K562 (cell line): Measurements from ENCODE around the gene AMDHD2. TPM values are rescaled to one million over a fixed set of nuclear protein-coding genes. Genes with fewer than 3 reads are reported as not detected.

Source experiments
- BCOR ChIP-seq: fragments of 450-650 bp; IDR thresholded peaks from 2 replicates; pipeline ENCODE4 v1.6.1; 2016
- DMBX1 ChIP-seq: fragments of 250-450 bp; sonication (Bioruptor Pico); IDR thresholded peaks from 2 replicates; pipeline ENCODE4 v1.8.0; 2022; ENCODE audit warnings: inconsistent platforms, mild to moderate bottlenecking, moderate library complexity, borderline replicate concordance
- GABPA ChIP-seq: fragments of 200-800 bp; sonication (Bioruptor generic); conservative IDR thresholded peaks from 2 replicates; pipeline ENCODE4 v1.6.1; 2016; ENCODE audit warnings: low read depth, missing genetic modification characterization, missing compliant biosample characterization
- NKRF ChIP-seq: fragments of 450-650 bp; IDR thresholded peaks from 2 replicates; pipeline ENCODE4 v1.6.1; 2016; ENCODE audit warnings: borderline replicate concordance
- NR4A1 ChIP-seq, 2 experiments: fragments of 250-450 bp in 1 of 2; fragments of 450-650 bp in 1 of 2; sonication (Bioruptor Pico) in 1 of 2; IDR thresholded peaks; 2 replicates each; pipeline versions ENCODE4 v1.4.0 to v1.6.1; 2016 to 2020; ENCODE audit warnings: mild to moderate bottlenecking in 2 of 2, missing compliant biosample characterization in 1 of 2, missing genetic modification characterization in 1 of 2, moderate library complexity in 1 of 2
- ZFP36 ChIP-seq: fragments of 150-350 bp; IDR thresholded peaks from 2 replicates; pipeline ENCODE4 v1.6.1; 2018; ENCODE audit warnings: low read length, low read depth; ENCODE audit not compliant: partially characterized antibody
- polyA plus RNA-seq, 8 experiments: library from polyadenylated mRNA; depleted of rRNA in 4 of 8; stranded (reverse) in 5 of 8; unstranded in 3 of 8; fragments of >200 nt; fragmentation: Nextera tagmentation in 2 of 8; fragmentation: Illumina TruSeq in 1 of 8; extraction: Ambion mirVana in 2 of 8; extraction: Trizol in 1 of 8; gene quantifications; 2 replicates each; pipeline versions ENCODE4 v1.2.1 to v1.2.3, GENCODE V29; 2011 to 2014; ENCODE audit warnings: inconsistent platforms in 1 of 8, missing spikeins in 1 of 8
- total RNA-seq, 7 experiments: library from RNA; depleted of rRNA in 6 of 7; stranded (reverse); fragments of >200 nt in 6 of 7; fragmentation: Illumina TruSeq in 2 of 7; extraction: Trizol in 2 of 7; gene quantifications; 2 replicates each; pipeline versions ENCODE4 v1.2.1 to v1.2.3, GENCODE V29; 2011 to 2021; ENCODE audit warnings: low replicate concordance in 1 of 7
- TF ChIP-seq, protein P1 (sequence below): fragments of 450-650 bp; IDR thresholded peaks from 2 replicates; pipeline ENCODE4 v1.6.1; 2017; ENCODE audit warnings: antibody characterized with exemption, mild to moderate bottlenecking
- TF ChIP-seq, protein P2 (sequence below): sonication (generic); formaldehyde crosslinking; IDR thresholded peaks from 2 replicates; pipeline ENCODE4 v1.8.0; 2023; ENCODE audit warnings: missing genetic modification reagents, mild to moderate bottlenecking, borderline replicate concordance
- TF ChIP-seq, protein P3 (sequence below): fragments of 450-650 bp; formaldehyde crosslinking; IDR thresholded peaks from 2 replicates; pipeline ENCODE4 v1.4.0; 2020; ENCODE audit warnings: mild to moderate bottlenecking

The AMDHD2 gene
- total and polyA plus RNA-seq, 9 of the 15 experiments (the other 6 are each of a cell fraction or from before 2014, with no cell fraction given): 0.38 to 56.9 (median 18.3) TPM; not detected in 1

DNA sequence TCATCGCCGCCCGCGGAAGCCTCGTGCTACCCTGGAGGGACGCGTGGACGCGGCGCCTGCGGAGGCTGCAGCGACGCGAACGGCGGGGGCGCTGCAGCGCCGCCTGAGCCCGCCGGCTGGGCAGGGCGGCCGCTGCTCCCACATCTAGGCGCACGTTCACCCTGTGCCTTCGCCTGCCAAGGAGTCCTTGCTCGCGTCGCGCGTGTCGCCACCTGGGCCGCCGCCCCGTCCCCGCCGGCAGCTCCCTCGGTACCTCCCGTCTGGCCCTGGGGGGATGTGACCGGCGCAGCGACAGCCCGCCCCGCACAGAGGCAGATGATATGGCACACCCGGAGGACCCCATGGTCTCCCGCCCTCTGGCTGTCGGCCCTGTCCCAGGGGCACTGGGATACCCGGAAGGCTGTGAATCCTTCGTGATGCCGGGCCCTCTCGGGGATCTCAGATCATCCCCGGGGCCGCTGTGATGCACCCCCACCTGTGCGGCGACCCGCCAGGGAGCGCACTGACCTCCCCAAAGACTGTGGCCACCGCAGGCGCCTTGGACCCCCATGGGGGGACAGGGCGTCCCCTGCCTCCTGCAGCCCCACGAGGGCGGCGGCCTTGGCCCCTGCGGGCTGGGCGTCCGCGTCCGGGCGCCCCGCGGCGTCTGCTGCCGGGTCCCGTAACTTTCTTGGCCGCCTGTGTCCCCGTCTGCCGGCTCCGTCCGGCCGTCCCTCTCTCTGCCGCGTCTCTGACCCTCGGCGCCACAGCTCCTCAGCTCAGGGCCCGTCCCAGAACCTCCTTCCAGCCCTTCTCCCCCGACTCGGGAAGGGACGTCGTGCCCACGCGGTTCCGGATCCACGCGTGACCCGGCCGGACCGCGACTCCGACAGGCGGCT is 45.9 kb upstream of the AMDHD2 start (continued):
- no peak; the same call in 1 of the 2 replicates for TF ChIP-seq DMBX1 (CRISPR knock-in tag)
- TF ChIP-seq NKRF: 0 out of 2 replicates have a peak, but pooled peaks have one; percentile 23
- TF ChIP-seq ZFP36: no peak
- no peak; the same call in 1 of the 2 replicates for TF ChIP-seq GABPA (tag)
- 0 out of 2 replicates have a peak, but pooled peaks have one; percentile 67 for TF ChIP-seq NR4A1 (CRISPR knock-in tag; IDR thresholded peaks at IDR 0.05)
- TF ChIP-seq NR4A1 (tag; IDR thresholded peaks at IDR 0.05): no peak
- TF ChIP-seq, protein P1, sequence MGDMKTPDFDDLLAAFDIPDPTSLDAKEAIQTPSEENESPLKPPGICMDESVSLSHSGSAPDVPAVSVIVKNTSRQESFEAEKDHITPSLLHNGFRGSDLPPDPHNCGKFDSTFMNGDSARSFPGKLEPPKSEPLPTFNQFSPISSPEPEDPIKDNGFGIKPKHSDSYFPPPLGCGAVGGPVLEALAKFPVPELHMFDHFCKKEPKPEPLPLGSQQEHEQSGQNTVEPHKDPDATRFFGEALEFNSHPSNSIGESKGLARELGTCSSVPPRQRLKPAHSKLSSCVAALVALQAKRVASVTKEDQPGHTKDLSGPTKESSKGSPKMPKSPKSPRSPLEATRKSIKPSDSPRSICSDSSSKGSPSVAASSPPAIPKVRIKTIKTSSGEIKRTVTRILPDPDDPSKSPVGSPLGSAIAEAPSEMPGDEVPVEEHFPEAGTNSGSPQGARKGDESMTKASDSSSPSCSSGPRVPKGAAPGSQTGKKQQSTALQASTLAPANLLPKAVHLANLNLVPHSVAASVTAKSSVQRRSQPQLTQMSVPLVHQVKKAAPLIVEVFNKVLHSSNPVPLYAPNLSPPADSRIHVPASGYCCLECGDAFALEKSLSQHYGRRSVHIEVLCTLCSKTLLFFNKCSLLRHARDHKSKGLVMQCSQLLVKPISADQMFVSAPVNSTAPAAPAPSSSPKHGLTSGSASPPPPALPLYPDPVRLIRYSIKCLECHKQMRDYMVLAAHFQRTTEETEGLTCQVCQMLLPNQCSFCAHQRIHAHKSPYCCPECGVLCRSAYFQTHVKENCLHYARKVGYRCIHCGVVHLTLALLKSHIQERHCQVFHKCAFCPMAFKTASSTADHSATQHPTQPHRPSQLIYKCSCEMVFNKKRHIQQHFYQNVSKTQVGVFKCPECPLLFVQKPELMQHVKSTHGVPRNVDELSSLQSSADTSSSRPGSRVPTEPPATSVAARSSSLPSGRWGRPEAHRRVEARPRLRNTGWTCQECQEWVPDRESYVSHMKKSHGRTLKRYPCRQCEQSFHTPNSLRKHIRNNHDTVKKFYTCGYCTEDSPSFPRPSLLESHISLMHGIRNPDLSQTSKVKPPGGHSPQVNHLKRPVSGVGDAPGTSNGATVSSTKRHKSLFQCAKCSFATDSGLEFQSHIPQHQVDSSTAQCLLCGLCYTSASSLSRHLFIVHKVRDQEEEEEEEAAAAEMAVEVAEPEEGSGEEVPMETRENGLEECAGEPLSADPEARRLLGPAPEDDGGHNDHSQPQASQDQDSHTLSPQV: peak; percentile 71; the same call in 1 of the 2 replicates
- TF ChIP-seq, protein P2, sequence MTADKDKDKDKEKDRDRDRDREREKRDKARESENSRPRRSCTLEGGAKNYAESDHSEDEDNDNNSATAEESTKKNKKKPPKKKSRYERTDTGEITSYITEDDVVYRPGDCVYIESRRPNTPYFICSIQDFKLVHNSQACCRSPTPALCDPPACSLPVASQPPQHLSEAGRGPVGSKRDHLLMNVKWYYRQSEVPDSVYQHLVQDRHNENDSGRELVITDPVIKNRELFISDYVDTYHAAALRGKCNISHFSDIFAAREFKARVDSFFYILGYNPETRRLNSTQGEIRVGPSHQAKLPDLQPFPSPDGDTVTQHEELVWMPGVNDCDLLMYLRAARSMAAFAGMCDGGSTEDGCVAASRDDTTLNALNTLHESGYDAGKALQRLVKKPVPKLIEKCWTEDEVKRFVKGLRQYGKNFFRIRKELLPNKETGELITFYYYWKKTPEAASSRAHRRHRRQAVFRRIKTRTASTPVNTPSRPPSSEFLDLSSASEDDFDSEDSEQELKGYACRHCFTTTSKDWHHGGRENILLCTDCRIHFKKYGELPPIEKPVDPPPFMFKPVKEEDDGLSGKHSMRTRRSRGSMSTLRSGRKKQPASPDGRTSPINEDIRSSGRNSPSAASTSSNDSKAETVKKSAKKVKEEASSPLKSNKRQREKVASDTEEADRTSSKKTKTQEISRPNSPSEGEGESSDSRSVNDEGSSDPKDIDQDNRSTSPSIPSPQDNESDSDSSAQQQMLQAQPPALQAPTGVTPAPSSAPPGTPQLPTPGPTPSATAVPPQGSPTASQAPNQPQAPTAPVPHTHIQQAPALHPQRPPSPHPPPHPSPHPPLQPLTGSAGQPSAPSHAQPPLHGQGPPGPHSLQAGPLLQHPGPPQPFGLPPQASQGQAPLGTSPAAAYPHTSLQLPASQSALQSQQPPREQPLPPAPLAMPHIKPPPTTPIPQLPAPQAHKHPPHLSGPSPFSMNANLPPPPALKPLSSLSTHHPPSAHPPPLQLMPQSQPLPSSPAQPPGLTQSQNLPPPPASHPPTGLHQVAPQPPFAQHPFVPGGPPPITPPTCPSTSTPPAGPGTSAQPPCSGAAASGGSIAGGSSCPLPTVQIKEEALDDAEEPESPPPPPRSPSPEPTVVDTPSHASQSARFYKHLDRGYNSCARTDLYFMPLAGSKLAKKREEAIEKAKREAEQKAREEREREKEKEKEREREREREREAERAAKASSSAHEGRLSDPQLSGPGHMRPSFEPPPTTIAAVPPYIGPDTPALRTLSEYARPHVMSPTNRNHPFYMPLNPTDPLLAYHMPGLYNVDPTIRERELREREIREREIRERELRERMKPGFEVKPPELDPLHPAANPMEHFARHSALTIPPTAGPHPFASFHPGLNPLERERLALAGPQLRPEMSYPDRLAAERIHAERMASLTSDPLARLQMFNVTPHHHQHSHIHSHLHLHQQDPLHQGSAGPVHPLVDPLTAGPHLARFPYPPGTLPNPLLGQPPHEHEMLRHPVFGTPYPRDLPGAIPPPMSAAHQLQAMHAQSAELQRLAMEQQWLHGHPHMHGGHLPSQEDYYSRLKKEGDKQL (CRISPR knock-in tag): no peak; the same call in 1 of the 2 replicates
- TF ChIP-seq BCOR: no peak
- TF ChIP-seq, protein P3, sequence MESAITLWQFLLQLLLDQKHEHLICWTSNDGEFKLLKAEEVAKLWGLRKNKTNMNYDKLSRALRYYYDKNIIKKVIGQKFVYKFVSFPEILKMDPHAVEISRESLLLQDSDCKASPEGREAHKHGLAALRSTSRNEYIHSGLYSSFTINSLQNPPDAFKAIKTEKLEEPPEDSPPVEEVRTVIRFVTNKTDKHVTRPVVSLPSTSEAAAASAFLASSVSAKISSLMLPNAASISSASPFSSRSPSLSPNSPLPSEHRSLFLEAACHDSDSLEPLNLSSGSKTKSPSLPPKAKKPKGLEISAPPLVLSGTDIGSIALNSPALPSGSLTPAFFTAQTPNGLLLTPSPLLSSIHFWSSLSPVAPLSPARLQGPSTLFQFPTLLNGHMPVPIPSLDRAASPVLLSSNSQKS: no peak
